ENCODE data around the gene AGBL3. TPM values are rescaled to one million over a fixed set of nuclear protein-coding genes. Genes with fewer than 3 reads are reported as not detected.
"Not testable (repeated sequence)": the region's sequence is repeated elsewhere in the genome, so short reads cannot be mapped to it uniquely, and the experiment has no call there.

The AGBL3 gene
- total RNA-seq, 4 donors from 2014 or later = 0.49 to 2.4 (median 0.94) TPM; not detected in 1

DNA sequence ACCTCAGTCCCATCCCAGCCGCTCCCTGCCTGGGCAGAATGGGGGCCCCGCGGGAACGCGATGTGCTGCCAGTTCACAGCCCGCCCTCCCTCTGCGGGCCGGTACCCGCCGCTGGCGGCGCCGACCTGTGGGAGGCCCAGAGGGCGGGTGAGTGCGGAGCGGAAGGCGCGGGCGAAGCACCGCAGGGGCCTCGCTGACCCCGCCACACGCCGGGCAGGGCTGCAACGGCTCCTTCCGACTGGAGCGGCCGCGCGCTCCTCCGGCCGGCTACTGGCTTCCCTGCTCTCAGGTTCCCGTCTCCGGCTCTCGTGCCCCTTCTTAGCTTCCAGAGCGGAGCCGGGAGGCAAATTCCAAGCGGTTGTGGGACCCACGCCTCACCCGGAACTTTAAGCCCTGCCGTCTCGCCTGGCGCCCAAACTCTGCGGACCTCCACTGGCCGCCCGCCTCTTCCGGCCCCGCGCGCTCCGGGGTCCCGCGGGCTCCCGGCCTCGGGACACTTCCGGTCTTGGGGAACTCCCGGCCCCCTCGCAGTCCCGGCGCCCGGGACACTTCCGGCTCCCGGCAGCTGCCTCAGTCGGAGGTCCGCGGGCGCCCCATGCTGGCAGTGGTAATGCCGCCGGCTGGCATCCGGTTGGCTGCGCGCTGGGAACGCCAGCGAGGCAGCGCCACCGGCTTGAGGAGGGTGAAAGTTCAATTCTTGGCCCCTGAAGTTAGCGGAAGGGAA is 184.1 kb downstream of the AGBL3 start, which contains the start of gene CYREN:
Gene CYREN, minus strand, starts transcription at position 434 of the 724 bp plus-strand sequence. CDS start 1,785 bp downstream, outside the sequence.
- Histone ChIP-seq H3K4me1 (peaks cover 47% of the 10 kb centered on the region), H3K4me3 (peak within 1 kb of the TSS; percentile 84), H3K9me3 (no peaks in the 10 kb centered on the region), H3K27me3 (no peaks in the 10 kb centered on the region), H3K36me3 (peaks cover 30% of the 10 kb centered on the region), H3K27ac (peak within 1 kb of the TSS; percentile 97)
- 0% methylated on average over 20 of the region's 77 CpGs for WGBS
- DNase-seq (ENCODE audit: low spot score in 2 of 2) = peak; percentile 94 to 96
- TF ChIP-seq POLR2AphosphoS5 (IDR thresholded peaks at IDR 0.05) (peak; percentile 23 to 57 (median 49)), POLR2A (IDR thresholded peaks at IDR 0.05) (peak in 1 of 2 donors; percentile 41), EP300 (IDR thresholded peaks at IDR 0.05) (no peak)
- TF ChIP-seq, protein P1, sequence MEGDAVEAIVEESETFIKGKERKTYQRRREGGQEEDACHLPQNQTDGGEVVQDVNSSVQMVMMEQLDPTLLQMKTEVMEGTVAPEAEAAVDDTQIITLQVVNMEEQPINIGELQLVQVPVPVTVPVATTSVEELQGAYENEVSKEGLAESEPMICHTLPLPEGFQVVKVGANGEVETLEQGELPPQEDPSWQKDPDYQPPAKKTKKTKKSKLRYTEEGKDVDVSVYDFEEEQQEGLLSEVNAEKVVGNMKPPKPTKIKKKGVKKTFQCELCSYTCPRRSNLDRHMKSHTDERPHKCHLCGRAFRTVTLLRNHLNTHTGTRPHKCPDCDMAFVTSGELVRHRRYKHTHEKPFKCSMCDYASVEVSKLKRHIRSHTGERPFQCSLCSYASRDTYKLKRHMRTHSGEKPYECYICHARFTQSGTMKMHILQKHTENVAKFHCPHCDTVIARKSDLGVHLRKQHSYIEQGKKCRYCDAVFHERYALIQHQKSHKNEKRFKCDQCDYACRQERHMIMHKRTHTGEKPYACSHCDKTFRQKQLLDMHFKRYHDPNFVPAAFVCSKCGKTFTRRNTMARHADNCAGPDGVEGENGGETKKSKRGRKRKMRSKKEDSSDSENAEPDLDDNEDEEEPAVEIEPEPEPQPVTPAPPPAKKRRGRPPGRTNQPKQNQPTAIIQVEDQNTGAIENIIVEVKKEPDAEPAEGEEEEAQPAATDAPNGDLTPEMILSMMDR (IDR thresholded peaks at IDR 0.05) = peak; percentile 15 to 70

DNA sequence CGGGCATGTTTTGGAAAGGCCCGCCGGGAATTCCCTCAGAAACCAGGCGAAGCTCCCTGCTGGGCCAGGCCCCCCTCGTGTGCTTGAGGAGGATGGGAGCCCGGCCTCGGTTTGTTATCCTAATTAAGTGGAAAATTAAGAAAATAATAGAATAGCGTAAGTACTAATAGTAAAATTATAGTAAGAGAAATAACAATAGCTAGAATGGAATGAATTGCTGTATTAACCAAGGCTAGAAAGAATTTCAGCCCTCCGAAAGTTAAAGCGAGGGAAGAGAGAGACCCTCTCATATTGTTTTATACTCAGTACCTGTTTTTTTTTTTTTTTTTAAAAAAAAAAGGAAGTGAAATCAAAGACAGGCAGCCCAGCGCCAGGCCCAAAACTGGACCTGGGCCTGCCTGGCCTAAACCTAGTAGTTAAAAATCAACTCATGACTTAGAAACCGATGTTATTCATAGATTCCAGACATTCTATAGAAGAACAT is 184.7 kb downstream of the AGBL3 start:
- not testable (repeated sequence) for H3K27me3 ChIP-seq; H3K9me3 ChIP-seq; DNase-seq (ENCODE audit: low spot score in 2 of 2)
- Histone ChIP-seq H3K36me3 (peaks cover 24% of the 10 kb centered on the region), H3K4me1 (peaks cover 52% of the 10 kb centered on the region), H3K4me3 (peak overlapping the region; percentile 84), H3K27ac (peak overlapping the region; percentile 97)
- 17% methylated on average over 12 of the region's 12 CpGs for WGBS

DNA sequence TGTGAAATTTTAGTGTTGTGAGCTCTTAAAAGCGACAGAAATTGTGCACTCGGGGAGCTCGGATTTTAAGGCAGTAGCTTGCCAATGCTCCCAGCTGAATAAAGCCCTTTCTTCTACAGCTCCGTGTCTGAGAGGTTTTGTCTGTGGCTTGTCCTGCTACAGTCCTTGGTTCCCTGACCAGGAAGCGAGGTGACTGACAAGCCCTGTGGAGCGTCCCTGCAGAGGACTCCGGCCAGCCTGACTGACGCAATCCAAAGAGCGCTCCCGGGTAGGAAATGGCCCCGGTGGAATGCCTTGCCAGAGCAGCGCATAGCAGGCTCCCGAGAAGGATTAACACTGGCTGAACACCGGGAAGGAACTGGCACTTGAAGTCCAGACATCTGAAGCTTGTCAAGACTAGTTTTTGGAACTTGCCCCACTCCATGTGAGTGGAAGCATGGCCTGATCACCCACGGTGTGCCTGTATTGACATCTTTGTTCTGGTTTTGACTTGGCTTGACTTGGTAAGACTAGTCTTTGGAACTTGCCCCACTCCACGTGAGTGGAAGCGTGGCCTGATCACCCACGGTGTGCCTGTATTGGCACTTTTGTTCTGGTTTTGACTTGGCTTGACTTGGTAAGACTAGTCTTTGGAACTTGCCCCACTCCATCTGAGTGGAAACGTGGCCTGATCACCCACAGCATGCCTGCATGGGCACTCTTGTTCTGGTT is 185.4 kb downstream of the AGBL3 start:
- H3K9me3 ChIP-seq, H3K27me3 ChIP-seq: not testable (repeated sequence)
- peak overlapping the region; percentile 97 for H3K27ac ChIP-seq
- peaks cover 17% of the 10 kb centered on the region for H3K36me3 ChIP-seq
- peak overlapping the region; percentile 84 for H3K4me3 ChIP-seq
- H3K4me1 ChIP-seq = peaks cover 51% of the 10 kb centered on the region
- WGBS = 34% methylated on average over 19 of the region's 19 CpGs
- peak in 1 of 2 donors; percentile 87 for DNase-seq (ENCODE audit: low spot score in 2 of 2)

DNA sequence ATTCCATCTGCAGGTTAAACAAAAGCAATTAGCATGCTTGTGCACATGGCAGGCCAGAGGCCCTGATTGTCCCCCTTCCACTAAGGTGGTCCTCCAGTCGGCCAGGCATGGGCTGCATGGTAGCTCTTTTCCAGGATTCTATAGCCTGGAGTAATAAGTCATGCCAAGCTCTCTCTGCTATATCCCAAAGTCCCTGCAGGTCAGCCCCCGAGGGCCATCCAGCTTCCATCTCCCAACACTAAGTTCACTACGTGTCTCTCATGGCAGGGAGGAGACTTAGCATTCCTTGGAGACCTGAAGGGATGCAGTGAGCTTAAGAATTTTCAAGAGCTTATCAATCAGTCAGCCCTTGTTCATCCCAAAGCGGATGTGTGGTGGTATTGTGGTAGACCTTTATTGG is 187.6 kb downstream of the AGBL3 start:
- not testable (repeated sequence) for H3K4me3 ChIP-seq; H3K27me3 ChIP-seq; H3K9me3 ChIP-seq; H3K36me3 ChIP-seq; H3K27ac ChIP-seq; DNase-seq (ENCODE audit: low spot score in 2 of 2)
- peaks cover 30% of the 10 kb centered on the region for H3K4me1 ChIP-seq
- 78% methylated on average over 4 of the region's 4 CpGs for WGBS

DNA sequence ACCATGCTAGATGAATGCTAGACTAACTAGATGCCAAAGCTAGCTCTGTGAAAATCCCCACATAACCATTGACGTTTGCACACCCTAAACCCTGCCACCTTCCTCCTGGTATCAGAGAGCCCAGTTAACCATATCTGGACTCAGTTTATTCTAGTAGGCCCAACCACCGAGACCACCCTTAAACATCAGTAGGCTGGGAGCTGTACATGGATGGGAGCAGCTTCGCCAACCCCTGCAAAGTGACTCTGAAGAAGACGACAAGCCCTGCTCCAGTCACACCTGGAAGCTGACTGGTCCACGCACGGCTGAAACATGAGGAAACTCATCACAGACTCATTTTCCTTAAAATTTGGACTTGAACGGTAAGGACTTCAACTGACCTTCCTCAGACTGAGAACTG is 188.6 kb downstream of the AGBL3 start:
- H3K27ac ChIP-seq = no peak overlapping the region
- H3K27me3 ChIP-seq = no peaks in the 10 kb centered on the region
- TF ChIP-seq, protein P1 (IDR thresholded peaks at IDR 0.05) = no peak
- peaks cover 11% of the 10 kb centered on the region for H3K9me3 ChIP-seq
- no peak overlapping the region for H3K4me3 ChIP-seq
- WGBS = 90% methylated on average over 6 of the region's 7 CpGs
- H3K36me3 ChIP-seq = no peaks in the 10 kb centered on the region
- peaks cover 20% of the 10 kb centered on the region for H3K4me1 ChIP-seq
- no peak for DNase-seq (ENCODE audit: low spot score in 2 of 2)

DNA sequence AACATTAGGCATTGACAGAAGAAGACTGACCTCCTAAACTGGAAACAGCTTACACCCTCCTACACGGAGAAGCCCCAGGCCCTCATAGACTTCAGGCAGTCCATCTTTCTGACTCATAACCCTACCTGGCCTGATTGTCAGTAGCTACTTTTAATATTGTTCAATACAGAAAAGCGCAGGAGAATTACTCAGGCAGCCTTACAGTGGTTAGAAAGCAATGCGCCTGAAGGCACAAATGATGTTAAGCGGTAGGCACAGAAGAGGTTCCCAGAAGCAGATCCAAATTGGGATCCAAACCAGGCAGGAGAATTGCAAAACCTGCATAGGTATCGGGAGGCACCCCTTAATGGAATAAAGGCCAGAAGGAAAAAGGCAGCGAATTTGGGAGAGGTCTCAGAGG is 189.6 kb downstream of the AGBL3 start:
- Histone ChIP-seq H3K9me3 (peaks cover 21% of the 10 kb centered on the region), H3K4me3 (no peak overlapping the region), H3K4me1 (peaks cover 17% of the 10 kb centered on the region), H3K27ac (peak overlapping the region; percentile 46), H3K36me3 (no peaks in the 10 kb centered on the region), H3K27me3 (no peaks in the 10 kb centered on the region)
- 57% methylated on average over 6 of the region's 6 CpGs for WGBS
- no peak for TF ChIP-seq POLR2A (IDR thresholded peaks at IDR 0.05)
- TF ChIP-seq EP300 (IDR thresholded peaks at IDR 0.05) = no peak
- no peak for TF ChIP-seq POLR2AphosphoS5 (IDR thresholded peaks at IDR 0.05)
- TF ChIP-seq, protein P1 (IDR thresholded peaks at IDR 0.05) = no peak
- DNase-seq (ENCODE audit: low spot score in 2 of 2) = no peak

Measured in suprapubic skin (tissue), 4 donors.